ENCODE data around the gene SOX13.

SOX13 gene

DNA sequence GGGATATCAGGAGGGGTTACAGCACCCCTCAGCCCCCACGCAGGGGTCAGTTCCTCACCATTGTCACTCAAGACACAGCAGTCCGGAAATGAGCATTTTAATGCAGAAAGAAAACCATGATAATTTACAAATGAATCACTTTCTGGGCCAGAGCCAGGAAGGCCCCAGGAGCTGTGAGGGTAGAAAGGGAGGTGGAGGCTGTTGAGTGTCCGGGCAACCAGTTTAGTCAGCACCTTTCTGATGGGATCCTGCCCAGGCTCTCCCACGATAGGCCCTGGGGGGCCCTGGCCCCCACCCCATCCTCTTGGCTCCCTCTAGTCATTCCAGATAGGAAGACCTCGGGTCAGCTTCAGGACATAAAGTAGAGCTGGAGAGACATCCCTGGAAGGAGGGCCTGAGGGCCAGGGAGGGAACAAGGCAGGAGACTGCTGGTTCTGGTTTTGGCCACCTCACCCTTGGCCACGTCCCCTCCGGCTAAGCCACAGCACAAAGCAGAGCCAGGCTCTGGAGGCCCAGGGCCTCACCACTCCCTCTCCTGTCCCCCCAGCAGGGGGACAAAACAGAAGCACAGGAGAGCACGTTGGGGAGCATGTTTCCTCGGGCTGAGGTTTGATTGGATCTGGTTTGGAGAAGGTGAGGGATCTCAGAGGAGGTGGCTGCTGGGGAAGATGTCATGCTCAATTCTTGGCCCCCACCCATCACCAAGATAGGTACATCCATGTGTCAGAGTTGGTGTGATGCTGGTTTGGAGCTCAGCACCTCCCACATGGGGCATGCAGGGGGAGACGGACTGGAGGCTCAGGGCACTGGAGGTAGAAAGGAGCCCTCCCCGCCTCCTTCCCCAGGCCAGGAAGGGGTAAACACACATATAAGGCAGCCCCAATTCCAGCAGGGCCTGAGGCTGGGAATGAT, 58.3 kb downstream of the SOX13 start:
- H3K27ac ChIP-seq = no peak overlapping the region
- no peak for DNase-seq (ENCODE audit: low read depth, low spot score)
- H3K36me3 ChIP-seq (ENCODE audit: insufficient read depth, low read length) = no peaks in the 10 kb centered on the region
- TF ChIP-seq POLR2AphosphoS5 (IDR thresholded peaks at IDR 0.05; ENCODE audit: borderline replicate concordance, low read depth, low read length) (peak; percentile 43; the same call in 1 of the 2 replicates), EZH2 (IDR thresholded peaks at IDR 0.05) (no peak)
- no peaks in the 10 kb centered on the region for H3K9me3 ChIP-seq (ENCODE audit: low read depth, low read length)
- H3K4me3 ChIP-seq = no peak overlapping the region
- H3K9ac ChIP-seq (ENCODE audit: insufficient read length) = no peak overlapping the region

GRCh38 chr1:204131978-204132377, 59.1 kb downstream of the SOX13 start:
- Histone ChIP-seq H3K9ac (ENCODE audit: insufficient read length) (no peak overlapping the region), H3K27ac (no peak overlapping the region), H3K36me3 (ENCODE audit: insufficient read depth, low read length) (no peaks in the 10 kb centered on the region), H3K9me3 (ENCODE audit: low read depth, low read length) (no peaks in the 10 kb centered on the region), H3K4me3 (no peak overlapping the region)
- TF ChIP-seq FOXP2 (optimal IDR thresholded peaks at IDR 0.05; ENCODE audit: control extremely low read depth, extremely low read length, insufficient read depth) = no peak
- TF ChIP-seq POLR2AphosphoS5 (IDR thresholded peaks at IDR 0.05; ENCODE audit: borderline replicate concordance, low read depth, low read length) = no peak
- TF ChIP-seq EZH2 (IDR thresholded peaks at IDR 0.05) = no peak
- no peak for DNase-seq (ENCODE audit: low read depth, low spot score)

GRCh38 chr1:204132718-204133117, 59.8 kb downstream of the SOX13 start:
- DNase-seq (ENCODE audit: low read depth, low spot score) = no peak
- no peak overlapping the region for H3K27ac ChIP-seq
- H3K9ac ChIP-seq (ENCODE audit: insufficient read length) = no peak overlapping the region
- H3K4me3 ChIP-seq = no peak overlapping the region
- H3K9me3 ChIP-seq (ENCODE audit: low read depth, low read length) = no peaks in the 10 kb centered on the region
- H3K36me3 ChIP-seq (ENCODE audit: insufficient read depth, low read length) = no peaks in the 10 kb centered on the region
- TF ChIP-seq FOXP2 (optimal IDR thresholded peaks at IDR 0.05; ENCODE audit: control extremely low read depth, extremely low read length, insufficient read depth) = no peak
- TF ChIP-seq EZH2 (IDR thresholded peaks at IDR 0.05) = no peak
- no peak for TF ChIP-seq POLR2AphosphoS5 (IDR thresholded peaks at IDR 0.05; ENCODE audit: borderline replicate concordance, low read depth, low read length)

DNA sequence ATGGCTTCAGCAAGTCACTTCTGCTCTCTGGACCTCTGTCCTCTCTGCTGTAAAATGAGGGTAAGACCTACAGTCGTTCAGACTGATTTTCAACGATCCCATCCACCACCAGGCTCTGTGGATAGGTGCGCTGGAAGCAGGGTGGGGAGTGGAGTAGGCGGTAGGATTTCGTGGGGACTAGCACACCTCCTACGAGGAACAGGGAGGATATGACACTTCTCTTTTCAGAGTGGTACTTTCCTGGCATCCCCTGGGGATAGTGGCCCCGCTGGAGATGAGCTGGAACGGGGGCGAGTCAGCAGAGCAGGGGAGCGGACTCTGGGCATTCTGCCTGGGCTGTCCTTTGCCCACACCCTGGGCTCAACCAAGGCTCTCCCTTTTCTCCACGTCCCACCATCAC, 61.2 kb downstream of the SOX13 start:
- Histone ChIP-seq H3K9ac (ENCODE audit: insufficient read length) (no peak overlapping the region), H3K27ac (no peak overlapping the region), H3K36me3 (ENCODE audit: insufficient read depth, low read length) (no peaks in the 10 kb centered on the region), H3K9me3 (ENCODE audit: low read depth, low read length) (no peaks in the 10 kb centered on the region), H3K4me3 (no peak overlapping the region)
- TF ChIP-seq FOXP2 (optimal IDR thresholded peaks at IDR 0.05; ENCODE audit: control extremely low read depth, extremely low read length, insufficient read depth) (no peak), POLR2AphosphoS5 (IDR thresholded peaks at IDR 0.05; ENCODE audit: borderline replicate concordance, low read depth, low read length) (no peak), EZH2 (IDR thresholded peaks at IDR 0.05) (no peak)
- no peak for DNase-seq (ENCODE audit: low read depth, low spot score)

- H3K27ac ChIP-seq = no peak overlapping the region
- H3K9ac ChIP-seq (ENCODE audit: insufficient read length) = no peak overlapping the region
- H3K9me3 ChIP-seq (ENCODE audit: low read depth, low read length) = no peaks in the 10 kb centered on the region
- no peaks in the 10 kb centered on the region for H3K36me3 ChIP-seq (ENCODE audit: insufficient read depth, low read length)
- no peak overlapping the region for H3K4me3 ChIP-seq
- TF ChIP-seq EZH2 (IDR thresholded peaks at IDR 0.05) (no peak), POLR2AphosphoS5 (IDR thresholded peaks at IDR 0.05; ENCODE audit: borderline replicate concordance, low read depth, low read length) (no peak), FOXP2 (optimal IDR thresholded peaks at IDR 0.05; ENCODE audit: control extremely low read depth, extremely low read length, insufficient read depth) (no peak)
- no peak for DNase-seq (ENCODE audit: low read depth, low spot score)
These were observed 63.9 kb downstream of the SOX13 start for GRCh38 chr1:204136814-204137213.

DNA sequence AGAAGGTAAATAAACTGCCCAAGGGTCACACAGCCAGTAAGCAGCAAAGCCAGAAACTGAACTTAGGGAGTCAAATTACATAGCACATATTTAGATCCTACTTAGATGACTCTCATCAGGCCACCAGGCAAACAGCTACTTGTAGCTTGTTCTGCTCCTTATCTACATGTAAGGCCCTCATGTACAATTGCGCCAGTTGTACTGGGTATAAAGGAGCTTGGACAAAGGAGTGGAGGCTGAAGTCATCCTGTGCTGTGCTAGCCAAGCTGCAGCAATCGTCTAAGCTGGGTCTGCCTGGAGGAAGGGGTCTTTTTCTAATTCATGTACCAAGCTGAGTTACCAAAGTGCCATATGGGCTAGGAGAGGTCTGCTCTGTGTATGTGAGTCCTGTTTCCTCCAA, 66.2 kb downstream of the SOX13 start:
- Histone ChIP-seq H3K36me3 (ENCODE audit: insufficient read depth, low read length) (no peaks in the 10 kb centered on the region), H3K9ac (ENCODE audit: insufficient read length) (no peak overlapping the region), H3K27ac (no peak overlapping the region), H3K9me3 (ENCODE audit: low read depth, low read length) (no peaks in the 10 kb centered on the region), H3K4me3 (no peak overlapping the region)
- TF ChIP-seq EZH2 (IDR thresholded peaks at IDR 0.05) (no peak), POLR2AphosphoS5 (IDR thresholded peaks at IDR 0.05; ENCODE audit: borderline replicate concordance, low read depth, low read length) (no peak), FOXP2 (optimal IDR thresholded peaks at IDR 0.05; ENCODE audit: control extremely low read depth, extremely low read length, insufficient read depth) (no peak)
- no peak for DNase-seq (ENCODE audit: low read depth, low spot score)

DNA sequence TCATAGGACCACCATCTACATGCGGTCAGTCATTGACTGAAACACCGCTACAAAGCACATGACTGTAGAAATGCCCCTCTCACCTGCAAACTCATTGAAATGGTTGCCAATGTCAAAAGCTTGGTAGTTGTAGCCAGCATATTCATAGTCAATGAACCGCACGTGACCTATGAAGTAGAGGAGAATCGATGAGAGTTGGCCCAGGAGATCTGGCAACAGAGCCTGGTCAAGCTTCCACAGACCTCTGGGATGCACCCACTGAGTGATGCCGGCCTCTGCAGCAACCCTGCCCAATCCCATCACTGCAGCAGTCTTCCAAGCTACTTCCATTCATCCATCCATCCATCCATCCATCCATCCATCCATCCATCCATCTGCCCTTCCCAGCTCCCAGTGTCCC, 67.0 kb downstream of the SOX13 start:
- no peak for DNase-seq (ENCODE audit: low read depth, low spot score)
- Histone ChIP-seq H3K27ac (no peak overlapping the region), H3K4me3 (no peak overlapping the region), H3K9ac (ENCODE audit: insufficient read length) (no peak overlapping the region), H3K9me3 (ENCODE audit: low read depth, low read length) (no peaks in the 10 kb centered on the region), H3K36me3 (ENCODE audit: insufficient read depth, low read length) (no peaks in the 10 kb centered on the region)
- TF ChIP-seq POLR2AphosphoS5 (IDR thresholded peaks at IDR 0.05; ENCODE audit: borderline replicate concordance, low read depth, low read length) (no peak), FOXP2 (optimal IDR thresholded peaks at IDR 0.05; ENCODE audit: control extremely low read depth, extremely low read length, insufficient read depth) (no peak), EZH2 (IDR thresholded peaks at IDR 0.05) (no peak)

GRCh38 chr1:204141131-204141530, 68.2 kb downstream of the SOX13 start:
- Histone ChIP-seq H3K4me3 (no peak overlapping the region), H3K9me3 (ENCODE audit: low read depth, low read length) (no peaks in the 10 kb centered on the region), H3K9ac (ENCODE audit: insufficient read length) (no peak overlapping the region), H3K36me3 (ENCODE audit: insufficient read depth, low read length) (no peaks in the 10 kb centered on the region), H3K27ac (no peak overlapping the region)
- no peak for TF ChIP-seq FOXP2 (optimal IDR thresholded peaks at IDR 0.05; ENCODE audit: control extremely low read depth, extremely low read length, insufficient read depth)
- TF ChIP-seq EZH2 (IDR thresholded peaks at IDR 0.05) = no peak
- no peak for TF ChIP-seq POLR2AphosphoS5 (IDR thresholded peaks at IDR 0.05; ENCODE audit: borderline replicate concordance, low read depth, low read length)
- DNase-seq (ENCODE audit: low read depth, low spot score) = no peak
